Measurements from ENCODE around the gene LIX1.

LIX1 gene

DNA sequence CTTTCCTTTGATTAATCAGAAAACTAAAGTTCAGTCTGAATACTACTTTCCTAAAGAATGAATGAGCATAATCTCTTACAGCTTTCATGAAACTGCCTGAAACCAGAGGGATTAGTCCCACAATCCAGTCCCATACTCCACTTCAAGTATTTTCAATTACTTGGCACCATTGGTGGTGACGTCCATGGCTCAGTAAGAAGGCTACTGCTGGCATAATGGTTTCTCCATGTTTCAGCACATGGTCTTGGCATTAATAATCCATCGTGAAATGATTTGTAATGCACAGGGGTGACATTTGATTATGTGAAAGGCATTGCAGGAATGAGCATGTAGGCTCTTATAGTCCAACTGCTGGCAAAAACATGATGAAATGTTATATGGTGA lies 23.4 kb downstream of the LIX1 start:
- no peak for TF ChIP-seq ZNF2 (tag by site-specific recombination; IDR thresholded peaks at IDR 0.05)
- no peak for TF ChIP-seq BCL6B (tag by site-specific recombination; IDR thresholded peaks at IDR 0.05)
- TF ChIP-seq, protein P1, sequence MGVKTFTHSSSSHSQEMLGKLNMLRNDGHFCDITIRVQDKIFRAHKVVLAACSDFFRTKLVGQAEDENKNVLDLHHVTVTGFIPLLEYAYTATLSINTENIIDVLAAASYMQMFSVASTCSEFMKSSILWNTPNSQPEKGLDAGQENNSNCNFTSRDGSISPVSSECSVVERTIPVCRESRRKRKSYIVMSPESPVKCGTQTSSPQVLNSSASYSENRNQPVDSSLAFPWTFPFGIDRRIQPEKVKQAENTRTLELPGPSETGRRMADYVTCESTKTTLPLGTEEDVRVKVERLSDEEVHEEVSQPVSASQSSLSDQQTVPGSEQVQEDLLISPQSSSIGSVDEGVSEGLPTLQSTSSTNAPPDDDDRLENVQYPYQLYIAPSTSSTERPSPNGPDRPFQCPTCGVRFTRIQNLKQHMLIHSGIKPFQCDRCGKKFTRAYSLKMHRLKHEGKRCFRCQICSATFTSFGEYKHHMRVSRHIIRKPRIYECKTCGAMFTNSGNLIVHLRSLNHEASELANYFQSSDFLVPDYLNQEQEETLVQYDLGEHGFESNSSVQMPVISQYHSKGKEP (tag by site-specific recombination; IDR thresholded peaks at IDR 0.05): no peak
- no peak for TF ChIP-seq FEZF1 (tag by site-specific recombination; IDR thresholded peaks at IDR 0.05)
- no peak for TF ChIP-seq ZBTB20 (tag by site-specific recombination; IDR thresholded peaks at IDR 0.05)
- H3K4me3 ChIP-seq (ENCODE audit: low read depth, low read length): no peak overlapping the region
- no peaks in the 10 kb centered on the region for H3K9me3 ChIP-seq (ENCODE audit: control insufficient read depth, insufficient read depth, low read depth, low read length)
- CTCF ChIA-PET: no interaction called here
- H3K36me3 ChIP-seq (ENCODE audit: control insufficient read depth in 2 of 2, insufficient read depth in 1 of 2, low read length in 2 of 2): no peaks in the 10 kb centered on the region
- no peak overlapping the region for H3K27ac ChIP-seq (ENCODE audit: extremely low read depth, low read depth, low read length)
- POLR2A ChIA-PET: no interaction called here
- no peaks in the 10 kb centered on the region for H3K4me1 ChIP-seq (ENCODE audit: control insufficient read depth, insufficient read depth, low read length)

GRCh38 chr5:97118261-97119006 lies 24.0 kb downstream of the LIX1 start:
- CTCF ChIA-PET: interaction anchor here (1.0 kb wide), 1 partner anchor 13 kb away, joined by 4 read pairs; no protein-coding TSS in a partner anchor
- no peak overlapping the region for H3K4me3 ChIP-seq (ENCODE audit: low read depth, low read length)
- no peaks in the 10 kb centered on the region for H3K36me3 ChIP-seq (ENCODE audit: control insufficient read depth in 2 of 2, insufficient read depth in 1 of 2, low read length in 2 of 2)
- POLR2A ChIA-PET: no interaction called here
- no peak overlapping the region for H3K27ac ChIP-seq (ENCODE audit: extremely low read depth, low read depth, low read length)
- TF ChIP-seq ZNF24 (tag by site-specific recombination; IDR thresholded peaks at IDR 0.05) (no peak), PRDM4 (tag by site-specific recombination; IDR thresholded peaks at IDR 0.05) (no peak), SCRT1 (tag by site-specific recombination; IDR thresholded peaks at IDR 0.05; ENCODE audit: borderline replicate concordance) (no peak), HIC1 (tag by site-specific recombination; IDR thresholded peaks at IDR 0.05) (no peak), ZBTB17 (tag by site-specific recombination; IDR thresholded peaks at IDR 0.05) (no peak), SP2 (tag by site-specific recombination; IDR thresholded peaks at IDR 0.05) (no peak), ZNF311 (tag by site-specific recombination; IDR thresholded peaks at IDR 0.05; ENCODE audit: borderline replicate concordance) (no peak), ZNF624 (tag by site-specific recombination; IDR thresholded peaks at IDR 0.05) (no peak)
- TF ChIP-seq, protein P2, sequence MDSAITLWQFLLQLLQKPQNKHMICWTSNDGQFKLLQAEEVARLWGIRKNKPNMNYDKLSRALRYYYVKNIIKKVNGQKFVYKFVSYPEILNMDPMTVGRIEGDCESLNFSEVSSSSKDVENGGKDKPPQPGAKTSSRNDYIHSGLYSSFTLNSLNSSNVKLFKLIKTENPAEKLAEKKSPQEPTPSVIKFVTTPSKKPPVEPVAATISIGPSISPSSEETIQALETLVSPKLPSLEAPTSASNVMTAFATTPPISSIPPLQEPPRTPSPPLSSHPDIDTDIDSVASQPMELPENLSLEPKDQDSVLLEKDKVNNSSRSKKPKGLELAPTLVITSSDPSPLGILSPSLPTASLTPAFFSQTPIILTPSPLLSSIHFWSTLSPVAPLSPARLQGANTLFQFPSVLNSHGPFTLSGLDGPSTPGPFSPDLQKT (IDR thresholded peaks at IDR 0.05; ENCODE audit: borderline replicate concordance, low read depth, low read length): no peak
- H3K9me3 ChIP-seq (ENCODE audit: control insufficient read depth, insufficient read depth, low read depth, low read length): no peaks in the 10 kb centered on the region
- H3K4me1 ChIP-seq (ENCODE audit: control insufficient read depth, insufficient read depth, low read length): no peaks in the 10 kb centered on the region
